IPS-11a (cell line): ENCODE results near the gene COPS6.
A peak's percentile ranks its signal among the peaks of the same experiment; 100 is the strongest.

Experiments used
- H3K4me3 ChIP-seq: one replicate; pipeline ENCODE4 v1.5.1; 2013; ENCODE audit warnings: low read depth, low read length, control low read depth

COPS6 gene

GRCh38 chr7:100088621-100089457, at the start of gene COPS6:
COPS6 (plus strand) TSS chr7:100088969; CDS start chr7:100088991, 22 bp downstream.
- peak within 1 kb of the TSS; percentile 87 for H3K4me3 ChIP-seq

- H3K4me3 ChIP-seq: no peak overlapping the region
These were observed 48.2 kb upstream of the COPS6 start for GRCh38 chr7:100040575-100040974.

- no peak overlapping the region for H3K4me3 ChIP-seq
These were observed 44.1 kb upstream of the COPS6 start for GRCh38 chr7:100044718-100045117.

GRCh38 chr7:100048680-100049079, 40.1 kb upstream of the COPS6 start:
- H3K4me3 ChIP-seq: no peak overlapping the region

GRCh38 chr7:100049441-100050291, 39.1 kb upstream of the COPS6 start, which contains the start of gene ZSCAN21:
ZSCAN21 (plus strand) TSS chr7:100049774; CDS start chr7:100057007, 7,233 bp downstream.
- peak within 1 kb of the TSS; percentile 95 for H3K4me3 ChIP-seq

GRCh38 chr7:100051611-100052010, 37.2 kb upstream of the COPS6 start:
- H3K4me3 ChIP-seq: no peak overlapping the region

- H3K4me3 ChIP-seq: no peak overlapping the region
These were observed 35.6 kb upstream of the COPS6 start for GRCh38 chr7:100053215-100053614.

- H3K4me3 ChIP-seq: no peak overlapping the region
These were observed 31.8 kb upstream of the COPS6 start for GRCh38 chr7:100057006-100057405.

GRCh38 chr7:100059251-100059739, 29.5 kb upstream of the COPS6 start:
- H3K4me3 ChIP-seq: no peak overlapping the region

- H3K4me3 ChIP-seq: no peak overlapping the region
These were observed 27.1 kb upstream of the COPS6 start for GRCh38 chr7:100061518-100062193.

GRCh38 chr7:100063376-100063775, 25.4 kb upstream of the COPS6 start:
- H3K4me3 ChIP-seq: no peak overlapping the region

- no peak overlapping the region for H3K4me3 ChIP-seq
These were observed 24.6 kb upstream of the COPS6 start for GRCh38 chr7:100064162-100064561.

- no peak overlapping the region for H3K4me3 ChIP-seq
These were observed 23.1 kb upstream of the COPS6 start for GRCh38 chr7:100065452-100066186.

- no peak overlapping the region for H3K4me3 ChIP-seq
These were observed 21.8 kb upstream of the COPS6 start for GRCh38 chr7:100066953-100067352.

- H3K4me3 ChIP-seq: no peak overlapping the region
These were observed 18.8 kb upstream of the COPS6 start for GRCh38 chr7:100069991-100070390.

GRCh38 chr7:100071018-100071723, 17.6 kb upstream of the COPS6 start:
- H3K4me3 ChIP-seq: no peak overlapping the region

GRCh38 chr7:100072462-100072861, 16.3 kb upstream of the COPS6 start:
- no peak overlapping the region for H3K4me3 ChIP-seq

- no peak overlapping the region for H3K4me3 ChIP-seq
These were observed 13.9 kb upstream of the COPS6 start for GRCh38 chr7:100074841-100075240.

- no peak overlapping the region for H3K4me3 ChIP-seq
These were observed 13.4 kb upstream of the COPS6 start for GRCh38 chr7:100075418-100075817.

GRCh38 chr7:100077205-100077604, 11.6 kb upstream of the COPS6 start:
- H3K4me3 ChIP-seq: no peak overlapping the region
